HG03457 (cell line): ENCODE results near the gene FGF5.
"Not testable (repeated sequence)": the region's sequence is repeated elsewhere in the genome, so short reads cannot be mapped to it uniquely, and the experiment has no call there.

ENCODE experiments used
- ATAC-seq: cut with Tn5 transposase; IDR thresholded peaks from one replicate; pipeline ENCODE4 v1.9.1; 2021; ENCODE audit warnings: moderate number of reproducible peaks; ENCODE audit not compliant: unreplicated experiment

Gene FGF5, protein sequence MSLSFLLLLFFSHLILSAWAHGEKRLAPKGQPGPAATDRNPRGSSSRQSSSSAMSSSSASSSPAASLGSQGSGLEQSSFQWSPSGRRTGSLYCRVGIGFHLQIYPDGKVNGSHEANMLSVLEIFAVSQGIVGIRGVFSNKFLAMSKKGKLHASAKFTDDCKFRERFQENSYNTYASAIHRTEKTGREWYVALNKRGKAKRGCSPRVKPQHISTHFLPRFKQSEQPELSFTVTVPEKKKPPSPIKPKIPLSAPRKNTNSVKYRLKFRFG

DNA sequence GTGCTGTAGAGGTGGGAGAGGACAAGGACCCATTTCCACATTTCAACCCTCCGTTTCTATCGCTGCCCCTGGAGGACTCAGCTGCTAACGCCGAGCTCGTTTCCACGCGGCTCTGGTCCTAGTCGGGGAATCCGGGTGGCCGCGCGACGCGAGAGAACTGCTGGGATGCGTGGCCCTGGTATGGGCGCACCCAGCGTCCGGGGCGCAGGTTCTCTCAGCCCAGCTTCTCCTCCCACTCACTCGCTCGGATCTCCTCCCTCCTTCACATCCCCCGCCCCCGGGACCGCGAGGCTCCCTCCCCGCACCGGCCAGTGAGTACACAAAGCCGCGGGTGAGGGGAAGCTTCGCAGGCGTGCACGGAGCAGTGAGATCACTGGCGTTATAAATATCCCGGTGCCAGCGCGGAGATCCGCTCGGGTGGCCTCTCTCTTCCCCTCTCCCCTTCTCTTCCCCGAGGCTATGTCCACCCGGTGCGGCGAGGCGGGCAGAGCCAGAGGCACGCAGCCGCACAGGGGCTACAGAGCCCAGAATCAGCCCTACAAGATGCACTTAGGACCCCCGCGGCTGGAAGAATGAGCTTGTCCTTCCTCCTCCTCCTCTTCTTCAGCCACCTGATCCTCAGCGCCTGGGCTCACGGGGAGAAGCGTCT, at the start of gene FGF5:
FGF5 (plus strand) TSS at position 412 of the 649 bp plus-strand sequence; CDS start at position 573, 161 bp downstream.
- ATAC-seq: no peak

DNA sequence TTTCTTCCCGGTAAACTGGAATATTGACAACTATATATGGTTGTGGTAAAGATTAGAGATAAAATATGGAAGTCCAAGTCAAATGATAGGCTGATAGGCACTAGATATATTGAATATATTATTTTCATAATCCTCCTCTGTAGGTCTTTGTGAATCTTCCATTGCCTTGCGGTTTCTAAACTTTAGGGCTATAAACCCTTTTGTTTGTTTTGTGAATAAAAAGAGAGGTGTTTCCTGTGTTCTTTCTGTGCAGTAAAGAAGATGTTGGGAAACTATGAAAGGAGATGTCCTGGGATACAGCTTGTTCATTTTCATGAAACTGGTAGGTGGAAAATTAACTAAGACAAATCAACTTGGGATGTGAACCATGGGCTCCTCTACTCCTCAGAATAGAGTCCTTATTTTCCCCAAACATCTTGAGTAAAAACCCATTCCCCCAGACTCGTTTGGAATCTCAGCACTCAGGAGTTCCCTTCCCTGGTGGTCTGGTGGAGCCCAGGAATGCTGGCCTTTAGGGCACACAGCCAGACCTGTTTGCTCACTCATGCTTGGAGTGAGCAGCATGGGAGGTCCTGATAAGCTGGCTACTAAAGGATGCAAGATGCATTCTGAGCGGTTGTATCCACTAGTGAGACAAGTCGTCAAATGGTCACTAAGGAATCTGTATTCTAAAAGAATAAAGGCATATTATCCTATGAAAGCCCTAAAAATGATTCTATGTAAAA, 47.0 kb upstream of the FGF5 start:
- no peak for ATAC-seq

DNA sequence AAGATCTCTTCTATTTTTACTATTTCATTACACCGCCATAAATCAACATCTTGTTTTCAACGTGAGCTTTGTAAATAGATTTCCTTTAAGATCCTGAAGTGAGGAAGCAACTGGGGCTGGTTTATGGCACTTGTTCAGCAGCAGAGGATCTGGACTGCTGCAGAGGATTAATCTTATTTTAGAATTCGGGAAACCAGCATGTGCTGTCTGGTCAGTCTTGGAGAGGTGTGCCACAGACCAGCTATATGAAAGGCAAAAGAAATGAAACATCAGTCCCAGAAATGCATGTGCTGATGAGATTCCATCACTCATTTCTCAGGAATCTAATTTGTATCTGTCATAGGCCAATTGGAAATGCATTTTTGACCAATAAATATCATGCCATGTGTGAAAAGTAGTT, 45.8 kb upstream of the FGF5 start:
- no peak for ATAC-seq

DNA sequence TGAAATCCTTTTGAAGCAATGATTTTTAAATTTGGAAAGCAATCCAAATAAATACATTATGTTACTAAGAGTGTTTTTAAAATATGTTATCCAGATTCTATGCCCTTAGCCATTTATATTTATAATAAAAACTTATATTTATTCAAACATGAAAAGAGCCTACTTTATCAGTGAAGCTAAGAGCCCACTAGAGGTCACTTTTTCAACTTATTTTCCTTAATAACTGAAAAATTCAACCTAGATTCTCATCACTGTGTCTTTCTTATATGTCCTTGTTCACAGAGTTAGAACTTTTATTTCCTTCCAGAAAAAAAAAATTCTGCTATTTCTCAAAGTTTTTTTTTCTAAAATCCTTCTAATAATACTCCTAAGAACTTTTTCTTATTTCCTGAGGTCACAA, 45.3 kb upstream of the FGF5 start:
- ATAC-seq: no peak

DNA sequence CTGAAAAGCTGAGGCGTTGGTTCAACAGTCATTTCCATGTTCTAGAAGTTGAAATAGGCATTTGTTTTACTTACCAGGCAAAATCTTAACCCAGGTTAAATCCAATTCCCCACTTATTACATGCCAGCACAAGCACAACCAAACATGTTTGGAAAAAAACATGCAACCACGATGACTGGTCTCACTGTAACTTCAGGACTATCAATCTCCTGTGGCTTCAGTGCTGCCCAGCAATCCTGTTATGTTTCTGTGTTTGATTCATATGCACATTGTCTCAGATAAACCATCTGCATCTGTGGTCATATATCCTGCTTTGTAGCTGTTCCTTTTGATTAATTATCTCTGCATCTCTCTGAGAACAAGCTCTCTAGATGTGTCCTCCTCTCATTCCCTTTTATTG, 40.9 kb upstream of the FGF5 start:
- ATAC-seq: no peak

DNA sequence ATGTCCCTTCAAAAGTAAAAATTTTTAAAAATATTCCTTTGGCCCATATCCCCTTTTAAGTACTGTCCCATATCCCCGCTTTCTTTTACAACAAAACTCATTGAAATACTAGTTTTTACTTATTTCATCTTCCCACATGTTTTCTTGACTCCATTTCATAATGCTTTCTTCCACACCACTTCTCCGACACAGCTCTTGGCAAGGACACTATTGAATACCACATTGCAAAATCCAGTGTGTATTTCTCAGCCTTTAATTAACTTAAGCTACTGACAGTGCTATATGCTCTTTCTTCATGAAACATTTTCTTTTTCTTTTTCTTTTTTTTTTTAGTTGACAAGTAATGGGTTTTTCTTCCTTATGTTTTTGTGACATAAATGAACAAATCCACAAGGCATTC, 40.4 kb upstream of the FGF5 start:
- no peak for ATAC-seq

DNA sequence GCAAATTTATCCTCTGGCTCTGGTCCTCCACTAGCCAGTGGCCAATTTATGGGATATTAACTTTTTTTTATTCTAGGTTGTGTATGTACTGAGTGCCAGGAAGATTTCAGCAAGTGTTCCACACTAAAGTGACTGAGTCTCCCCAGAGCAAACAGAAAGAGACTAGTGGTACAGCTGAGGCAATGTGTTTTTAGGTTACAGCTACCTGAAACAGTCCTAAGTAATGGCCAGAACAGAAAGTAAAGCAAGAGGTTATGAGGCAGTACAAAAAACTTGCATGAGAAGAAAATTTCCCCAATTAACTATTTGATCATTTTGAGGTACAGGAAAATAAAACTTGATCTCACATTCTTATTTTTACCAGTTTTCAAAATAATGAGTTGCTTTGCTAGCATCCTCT, 38.0 kb upstream of the FGF5 start:
- ATAC-seq: peak; percentile 50

DNA sequence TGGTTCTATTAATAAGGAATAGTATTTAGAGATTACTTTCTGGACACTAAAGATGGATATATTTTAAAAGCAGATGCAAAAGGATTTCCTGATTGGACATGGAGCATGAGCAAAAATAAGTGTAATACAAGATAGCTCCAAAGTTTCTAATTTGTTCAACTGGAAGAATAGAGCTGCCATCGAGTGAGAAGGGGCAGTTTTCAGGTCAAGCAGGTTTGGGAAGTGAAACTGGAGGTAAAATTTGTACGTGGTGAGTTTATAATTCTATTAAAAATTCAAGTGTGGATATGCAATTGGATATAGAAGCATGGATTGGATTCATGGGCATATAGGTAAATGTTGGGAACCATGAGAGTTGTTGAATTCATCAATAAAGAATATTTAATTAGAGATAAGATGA, 37.3 kb upstream of the FGF5 start:
- ATAC-seq: no peak

DNA sequence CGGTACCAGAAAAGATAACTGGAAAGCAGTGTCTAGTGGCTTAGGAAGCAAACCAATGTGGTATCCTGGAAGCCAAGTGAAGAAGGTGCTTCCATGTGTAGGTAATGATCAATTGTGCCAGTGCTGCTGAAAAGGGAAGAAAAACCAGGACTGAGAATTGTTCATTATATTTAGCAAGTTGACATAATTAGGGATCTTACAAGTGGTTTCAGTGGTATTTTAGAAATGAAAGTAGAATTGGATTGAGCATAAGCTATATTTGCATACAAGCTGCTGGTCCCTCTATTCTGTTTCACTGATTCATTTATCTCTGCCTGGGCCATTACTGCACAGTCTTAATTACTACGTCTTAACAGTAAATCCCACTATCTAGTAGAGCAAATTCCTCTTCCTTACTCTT, 36.9 kb upstream of the FGF5 start:
- peak; percentile 92 for ATAC-seq

DNA sequence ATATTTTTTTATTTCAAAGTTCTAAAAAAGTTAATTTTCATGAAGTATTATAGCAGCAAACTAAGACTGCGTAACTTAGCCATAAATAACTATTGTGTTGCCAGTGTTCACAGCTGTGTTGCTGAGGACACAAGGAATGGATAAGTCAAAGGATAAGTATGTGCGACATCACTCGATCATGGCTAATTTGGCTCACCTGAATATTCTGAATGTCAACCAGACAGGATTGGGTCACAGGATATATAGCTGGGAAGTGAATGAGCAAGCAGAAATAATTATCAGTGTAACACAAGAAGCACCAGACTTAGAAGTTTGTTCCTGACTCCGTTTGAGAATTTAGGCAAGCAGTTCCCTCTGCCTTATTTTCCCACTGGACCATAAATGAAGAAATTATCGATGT, 35.3 kb upstream of the FGF5 start:
- ATAC-seq: no peak

DNA sequence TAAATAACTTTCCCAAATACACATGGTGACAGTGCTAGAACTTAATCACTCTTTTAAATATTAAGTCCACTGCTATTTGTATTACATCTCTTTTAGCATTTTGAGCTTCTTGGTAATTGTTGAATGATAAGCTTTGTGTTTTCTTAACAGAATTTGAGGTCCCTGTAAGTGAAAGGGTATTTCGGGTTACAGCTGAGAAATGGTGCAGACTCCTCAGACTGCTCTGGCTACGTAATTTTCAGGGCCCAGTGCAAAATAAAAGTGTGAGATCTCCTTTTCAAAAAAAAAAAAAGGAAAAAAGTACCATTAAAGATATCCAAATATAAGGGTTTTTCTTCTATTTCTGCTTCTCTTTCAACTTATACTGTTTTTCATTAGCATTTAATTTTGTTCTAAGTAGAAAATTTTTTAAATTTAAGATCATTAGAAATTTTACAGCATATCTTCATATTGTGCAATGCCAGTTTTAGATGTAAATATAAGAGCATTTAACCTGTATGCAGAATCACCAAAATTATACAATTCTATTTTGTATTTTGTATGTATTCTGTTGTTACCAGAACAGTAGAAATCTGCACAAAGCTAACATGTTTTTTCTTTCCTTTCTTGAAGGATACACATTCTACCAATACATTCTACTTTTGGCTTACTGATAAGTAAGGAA, 33.6 kb upstream of the FGF5 start:
- no peak for ATAC-seq

DNA sequence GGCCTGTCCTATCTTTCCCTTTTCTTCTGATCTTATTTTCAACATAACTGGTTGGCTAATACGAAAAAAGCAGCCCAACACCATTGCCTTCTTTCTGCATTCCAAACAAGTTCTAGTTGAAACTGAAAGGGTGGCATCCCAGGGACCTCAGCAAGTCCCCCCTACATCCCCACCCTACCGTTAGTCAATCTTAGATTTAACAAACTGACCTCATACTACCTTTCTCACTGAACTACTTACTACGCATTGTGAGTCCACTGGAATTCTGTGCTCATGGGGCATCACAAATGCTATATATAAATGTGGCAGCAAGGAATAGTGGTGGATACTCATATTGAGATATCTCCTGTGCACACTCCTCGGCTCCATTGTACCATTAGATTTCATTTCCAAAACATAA, 33.1 kb upstream of the FGF5 start:
- ATAC-seq: no peak

DNA sequence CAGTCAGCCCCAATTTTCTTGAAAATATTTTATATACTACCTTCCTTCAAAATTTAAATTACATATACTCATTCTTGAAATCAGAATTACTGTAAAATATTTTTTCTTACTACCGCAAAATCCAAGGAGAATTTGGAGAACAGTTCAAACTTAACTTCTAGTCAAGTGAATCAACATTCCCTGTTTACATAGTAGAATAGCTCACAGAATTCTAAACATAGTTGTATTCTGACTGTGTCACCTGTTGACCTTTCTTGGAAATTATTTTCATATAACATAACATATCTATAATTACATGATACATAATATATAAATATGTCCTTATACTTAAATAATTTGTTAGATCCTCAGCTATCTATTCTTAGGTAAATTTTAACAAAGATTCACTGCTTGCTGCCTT, 31.0 kb upstream of the FGF5 start:
- no peak for ATAC-seq

DNA sequence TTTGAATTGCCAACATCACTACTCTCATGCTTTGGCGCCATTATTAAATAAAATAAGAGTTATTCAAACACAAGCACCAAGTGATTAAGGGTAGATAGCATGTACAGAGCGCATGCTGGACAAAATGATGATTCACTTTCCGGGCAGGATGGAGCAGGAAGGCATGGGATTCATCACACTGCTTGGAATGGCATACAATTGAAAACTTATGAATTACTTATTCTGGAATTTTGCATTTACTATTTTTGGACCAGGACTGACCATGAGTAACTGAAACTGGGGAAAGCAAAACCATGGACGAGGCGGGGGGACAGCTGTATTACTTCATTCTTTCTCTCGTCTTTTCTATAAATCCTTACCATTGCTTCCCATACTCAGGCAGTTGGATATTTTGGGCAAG, 28.5 kb upstream of the FGF5 start:
- ATAC-seq: no peak

DNA sequence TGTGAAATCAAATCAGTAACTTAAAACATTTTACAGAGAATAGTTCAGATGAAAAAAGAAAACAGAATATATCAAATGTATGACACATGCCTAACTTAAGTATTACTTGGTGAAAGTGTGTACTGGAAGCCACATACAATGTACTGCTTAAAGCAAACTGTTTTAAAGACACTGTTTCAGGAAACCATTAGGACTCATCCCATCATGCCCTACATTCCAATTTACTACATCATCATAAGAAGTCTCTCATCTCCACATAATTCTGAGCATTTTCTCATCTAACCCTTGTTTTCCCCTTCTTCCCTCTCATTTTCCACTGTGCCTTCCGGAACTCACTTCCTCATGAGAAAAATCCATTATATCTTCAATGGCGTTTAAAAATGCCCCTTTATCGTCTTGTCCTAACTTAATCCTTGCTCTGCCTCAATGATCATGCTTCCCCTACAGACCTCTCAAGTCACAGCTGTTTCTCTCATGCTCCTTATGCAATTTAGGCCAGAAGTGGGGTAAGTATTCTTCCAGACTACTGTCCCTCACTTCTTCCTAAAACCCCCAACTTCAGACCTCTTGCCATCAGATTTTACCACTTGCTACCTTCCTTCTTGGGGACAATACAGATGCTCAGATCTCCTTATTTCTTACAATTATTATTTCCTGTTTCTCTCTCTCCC, 26.8 kb upstream of the FGF5 start:
- no peak for ATAC-seq

DNA sequence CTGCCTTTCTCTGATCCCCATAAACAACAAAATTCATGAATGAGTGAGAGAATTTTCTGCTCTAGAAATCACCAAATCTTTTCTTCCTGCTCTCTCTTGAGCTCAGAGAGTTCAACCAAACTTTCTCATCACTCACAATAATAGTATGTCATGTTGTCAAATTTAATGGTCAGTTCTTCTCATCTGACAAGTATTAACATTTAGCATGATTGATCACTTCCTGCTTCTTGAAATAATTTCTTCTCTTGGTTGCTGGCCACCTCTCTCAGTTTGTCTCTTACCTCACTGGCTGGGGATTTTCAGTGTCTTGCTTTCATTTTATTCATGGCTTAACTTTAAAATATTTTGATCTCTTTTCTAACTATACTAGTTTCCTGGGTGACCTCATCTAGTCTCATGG, 25.5 kb upstream of the FGF5 start:
- ATAC-seq: no peak

DNA sequence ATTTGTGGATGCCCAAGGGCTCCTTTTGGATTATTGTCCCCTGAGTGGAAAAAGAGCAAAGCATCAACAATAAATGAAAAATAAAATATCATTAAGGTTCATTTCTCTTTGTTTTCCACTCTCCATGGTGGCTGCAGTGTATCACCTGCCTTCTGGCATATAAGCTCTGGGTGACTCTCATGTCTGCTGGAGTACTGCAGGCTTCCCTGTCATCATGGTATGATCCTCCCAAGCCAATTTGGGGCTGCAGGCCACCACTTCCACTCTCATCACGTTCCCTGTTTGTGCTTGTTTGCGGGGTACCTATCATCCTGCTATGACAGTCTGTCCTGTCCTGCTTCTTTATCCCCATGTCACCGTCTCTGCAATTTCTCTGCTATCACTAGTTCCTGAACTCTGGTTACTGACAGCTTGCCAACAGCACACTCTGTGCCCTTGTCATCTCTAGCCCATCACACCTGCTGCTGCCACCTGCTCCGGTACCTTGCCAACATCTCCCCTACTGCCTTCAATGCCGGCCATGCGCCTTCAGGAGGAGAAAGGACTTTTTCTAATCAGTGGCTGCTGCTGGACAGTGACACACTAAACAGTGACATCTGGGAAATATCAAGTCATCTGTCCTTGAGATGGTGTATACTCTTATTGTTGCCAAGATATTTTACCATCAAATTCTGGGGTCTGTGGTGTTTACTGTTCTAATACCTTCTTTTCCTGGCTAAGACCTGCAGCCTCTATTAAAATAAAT, 23.0 kb upstream of the FGF5 start:
- ATAC-seq: no peak

DNA sequence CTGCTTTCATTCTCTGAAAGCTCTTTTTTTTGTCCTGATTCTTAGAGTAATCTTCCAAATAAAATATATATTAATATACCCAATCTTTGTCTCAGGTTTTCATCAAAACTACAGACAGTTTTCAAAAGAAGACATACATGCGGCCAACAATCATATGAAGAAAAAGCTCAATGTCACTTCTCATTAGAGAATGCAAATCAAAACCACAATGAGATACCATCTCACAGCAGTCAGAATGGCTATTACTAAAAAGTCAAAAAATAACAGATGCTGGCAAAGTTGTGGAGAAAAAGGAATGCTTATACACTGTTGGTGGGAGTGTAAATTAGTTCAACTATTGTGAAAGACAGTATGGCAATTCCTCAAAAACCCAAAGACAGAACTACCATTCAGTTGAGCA, 19.0 kb upstream of the FGF5 start:
- ATAC-seq: not testable (repeated sequence)

DNA sequence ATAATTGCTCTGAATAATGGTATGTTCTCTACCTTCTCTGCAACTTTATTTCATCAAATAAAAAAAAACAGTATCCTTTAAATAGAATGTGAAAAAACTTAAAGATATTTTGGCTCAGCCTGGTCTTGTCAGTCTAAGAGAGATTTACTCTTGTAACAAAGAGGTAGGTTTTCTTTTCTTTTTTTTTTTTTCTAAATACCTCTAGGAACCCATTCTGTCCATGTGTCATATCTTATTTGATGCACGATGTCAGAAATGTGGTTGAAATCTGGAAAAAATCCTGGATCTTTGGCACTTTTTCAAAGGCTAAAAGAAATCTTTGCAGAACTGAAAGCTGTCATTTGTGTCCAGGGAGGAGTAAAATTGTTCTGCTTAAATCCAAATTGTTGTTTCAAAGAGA, 17.3 kb upstream of the FGF5 start:
- ATAC-seq: no peak

DNA sequence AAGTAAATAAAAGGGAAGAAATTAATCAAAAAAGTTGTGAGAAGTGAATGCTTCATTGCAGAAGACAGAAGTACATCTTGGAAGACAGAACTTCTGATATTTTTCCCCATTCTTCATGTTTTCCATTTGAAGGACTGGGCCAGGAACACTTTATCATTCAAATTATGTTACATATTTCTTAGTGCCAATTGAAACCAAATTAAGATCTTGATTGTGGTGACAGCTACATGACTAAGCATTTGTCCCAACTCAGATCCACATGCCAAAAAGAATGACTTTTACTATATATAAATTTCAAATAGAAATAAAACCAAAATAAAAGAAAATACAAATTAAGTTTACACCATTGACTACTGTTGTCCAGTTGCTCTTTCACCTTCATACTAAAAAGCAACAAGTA, 14.0 kb upstream of the FGF5 start:
- ATAC-seq: no peak

DNA sequence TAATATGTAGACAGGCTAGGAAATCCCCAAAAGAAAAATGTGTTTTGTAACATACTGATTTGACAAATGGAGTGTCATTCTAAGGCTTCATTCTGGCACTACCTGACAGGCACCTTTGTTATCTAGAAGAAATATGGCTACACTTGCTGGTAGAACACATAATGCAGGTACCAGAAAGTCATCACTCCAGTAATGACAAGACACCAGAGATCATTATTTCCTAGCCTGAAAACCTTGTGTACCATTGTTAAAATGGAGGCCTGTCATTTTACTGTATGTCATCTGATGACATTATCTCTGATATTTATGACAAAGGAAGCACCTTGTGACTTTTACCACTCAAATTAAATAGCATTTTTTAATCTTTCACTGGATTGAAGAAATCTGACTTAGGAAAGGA, 13.5 kb upstream of the FGF5 start:
- ATAC-seq: no peak
